HG02759 (cell line): ENCODE data around the gene CHRM1.

Experiments
- ATAC-seq: cut with Tn5 transposase; IDR thresholded peaks from one replicate; pipeline ENCODE4 v1.9.1; 2021; ENCODE audit warnings: mild to moderate bottlenecking, moderate library complexity; ENCODE audit not compliant: unreplicated experiment

Gene CHRM1

GRCh38 chr11:62905927-62906531 is 15.1 kb downstream of the CHRM1 start:
- no peak for ATAC-seq

GRCh38 chr11:62905296-62905695 is 15.9 kb downstream of the CHRM1 start:
- ATAC-seq, result no peak

GRCh38 chr11:62902932-62903331 is 18.2 kb downstream of the CHRM1 start:
- ATAC-seq, result no peak

- ATAC-seq, result no peak
Measured at GRCh38 chr11:62898027-62898426, 23.1 kb downstream of the CHRM1 start.

GRCh38 chr11:62897311-62897710 is 23.9 kb downstream of the CHRM1 start:
- ATAC-seq, result no peak

- ATAC-seq, result no peak
Measured at GRCh38 chr11:62896049-62896448, 25.1 kb downstream of the CHRM1 start.

GRCh38 chr11:62895501-62895900 is 25.7 kb downstream of the CHRM1 start:
- no peak for ATAC-seq

DNA sequence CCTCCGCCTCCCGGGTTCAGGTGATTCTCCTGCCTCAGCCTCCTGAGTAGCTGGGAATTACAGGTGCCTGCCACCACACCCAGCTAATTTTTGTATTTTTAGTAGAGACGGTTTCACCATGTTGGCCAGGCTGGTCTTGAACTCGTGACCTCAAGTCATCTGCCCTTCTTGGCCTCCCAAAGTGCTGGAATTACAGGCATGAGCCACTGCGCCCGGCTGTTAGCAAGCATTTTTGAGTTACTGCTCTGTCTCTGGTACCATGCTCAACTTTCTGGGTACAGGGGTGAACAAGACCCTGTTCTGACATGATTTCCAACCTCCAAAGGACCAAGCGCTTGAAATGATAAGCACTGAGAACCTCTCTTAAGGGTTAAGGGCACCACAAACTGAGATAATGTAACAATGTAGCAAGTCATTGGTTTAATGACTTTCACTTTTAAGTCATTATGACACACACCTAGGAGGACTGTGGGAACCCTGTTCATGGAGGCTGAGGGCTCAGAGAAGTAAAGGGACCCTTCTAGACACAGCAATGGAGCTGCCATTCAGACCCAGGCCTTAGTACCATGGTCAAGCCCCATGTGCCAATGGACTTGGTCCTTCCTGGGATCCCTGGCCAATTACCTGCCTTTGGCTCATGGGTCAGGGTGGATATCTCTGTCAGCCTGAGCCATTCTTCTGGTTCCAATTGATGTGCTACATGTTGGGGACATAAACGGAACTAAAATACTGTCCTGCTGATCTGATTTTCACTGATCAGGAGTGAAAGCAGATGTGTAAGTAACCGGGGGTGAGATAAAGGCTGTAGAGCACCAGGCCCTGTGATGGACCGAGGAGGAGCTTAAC is 28.9 kb downstream of the CHRM1 start:
- ATAC-seq, result no peak

DNA sequence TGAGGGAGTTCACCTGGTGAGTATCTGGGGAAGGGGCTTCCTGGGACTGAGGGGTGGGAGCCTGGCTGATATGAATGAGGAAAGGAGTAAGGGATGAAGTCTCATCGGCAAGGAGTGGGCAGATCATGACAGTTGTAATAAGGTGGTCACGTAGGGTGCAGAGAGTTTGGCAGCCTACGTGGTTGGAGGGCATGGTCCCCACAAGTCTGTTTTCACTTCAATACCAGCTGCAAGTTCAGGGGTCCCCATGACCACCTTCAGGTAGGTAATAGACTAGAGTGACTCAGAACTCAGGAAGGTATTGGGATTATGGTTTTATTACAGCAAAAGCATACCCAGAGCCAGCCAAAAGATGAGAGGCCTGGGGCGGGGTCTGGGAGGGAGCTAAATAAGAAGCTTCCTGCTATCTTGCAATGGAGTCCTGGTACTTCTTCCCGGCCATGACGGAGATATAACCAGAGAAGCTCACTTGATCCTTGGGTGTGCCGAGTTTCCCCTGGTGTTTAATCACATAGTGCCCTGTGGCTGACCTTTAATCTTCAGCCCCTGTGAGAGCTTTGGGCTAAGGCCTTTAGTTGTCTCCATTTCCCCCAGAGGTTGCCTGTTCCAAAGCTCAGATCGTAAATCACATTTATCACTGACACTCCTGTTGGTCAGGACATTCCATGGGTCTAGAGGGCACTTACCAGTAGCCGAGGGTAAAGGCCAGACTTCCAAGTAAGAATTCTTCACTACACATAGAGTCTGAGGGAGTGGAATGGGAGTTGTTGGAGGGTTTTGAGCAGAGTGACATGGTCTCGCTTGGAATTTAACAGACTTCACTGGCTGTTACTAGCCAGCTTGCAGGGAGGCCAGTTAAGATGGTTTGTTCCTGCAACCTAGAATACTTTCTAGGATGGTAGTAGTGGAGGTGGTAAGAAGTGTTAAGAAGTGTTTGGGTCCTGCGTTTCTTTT is 31.4 kb downstream of the CHRM1 start:
- no peak for ATAC-seq

DNA sequence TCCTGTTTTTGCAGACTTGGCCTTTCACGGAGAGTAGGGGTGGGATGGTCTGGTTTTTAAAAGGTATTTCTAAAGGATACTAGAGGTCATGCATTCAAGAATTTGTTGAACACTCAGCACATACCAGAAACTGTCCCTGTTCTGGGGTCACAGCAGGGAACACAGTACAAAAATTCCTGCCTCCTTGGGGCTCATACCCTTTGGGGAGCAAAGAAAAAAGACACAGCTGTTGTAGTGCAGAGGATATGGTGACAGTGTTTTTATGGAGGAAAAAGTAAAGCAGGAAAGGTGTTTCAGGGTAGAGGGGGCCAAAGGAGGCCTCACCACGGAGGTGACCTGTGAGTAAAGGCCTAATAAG is 32.1 kb downstream of the CHRM1 start:
- no peak for ATAC-seq

GRCh38 chr11:62888406-62888805 is 32.8 kb downstream of the CHRM1 start:
- ATAC-seq, result no peak

DNA sequence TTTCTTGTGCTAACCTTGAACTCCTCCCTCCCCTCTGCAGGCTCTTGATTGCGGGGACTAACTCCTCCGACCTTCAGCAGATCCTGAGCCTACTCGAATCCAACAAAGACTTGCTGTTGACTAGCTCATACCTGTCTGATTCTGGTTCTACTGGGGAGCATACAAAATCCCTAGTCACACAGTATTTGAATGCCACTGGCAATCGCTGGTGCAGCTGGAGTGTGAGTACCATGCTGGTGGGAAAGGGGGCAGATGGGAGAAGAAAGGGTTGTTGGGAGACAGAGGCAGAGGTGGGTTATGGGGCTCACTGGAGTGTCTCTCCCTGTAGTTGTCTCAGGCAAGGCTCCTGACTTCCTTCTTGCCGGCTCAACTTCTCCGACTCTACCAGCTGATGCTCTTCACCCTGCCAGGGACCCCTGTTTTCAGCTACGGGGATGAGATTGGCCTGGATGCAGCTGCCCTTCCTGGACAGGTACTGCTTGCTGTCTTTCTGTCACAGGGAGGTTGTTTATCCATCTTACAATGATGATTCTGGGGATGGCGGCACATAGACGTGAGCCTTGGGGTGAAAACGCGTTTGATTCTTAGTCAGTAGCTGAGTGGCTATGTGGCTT is 35.9 kb downstream of the CHRM1 start:
- ATAC-seq, result no peak

DNA sequence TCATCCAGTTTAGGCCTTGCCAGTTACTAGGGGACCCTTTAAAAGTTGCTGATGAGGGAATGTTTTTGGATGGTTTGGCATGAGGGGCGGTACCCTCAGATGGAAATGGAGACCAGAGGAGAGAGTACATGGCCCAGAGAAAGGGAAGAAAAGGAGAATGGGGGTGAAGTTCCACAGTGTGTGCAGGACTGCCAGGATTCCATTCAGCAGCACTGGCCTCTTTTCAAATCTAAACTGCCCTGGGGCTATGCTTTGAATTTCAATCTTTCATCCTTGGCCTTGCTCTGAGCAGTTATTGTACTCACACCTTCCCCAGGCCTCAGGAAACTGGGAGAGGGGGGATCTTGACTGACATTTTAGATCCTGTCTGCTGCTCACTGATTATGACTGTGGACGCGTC is 37.5 kb downstream of the CHRM1 start:
- ATAC-seq, result no peak

GRCh38 chr11:62882788-62883501 is 38.2 kb downstream of the CHRM1 start:
- no peak for ATAC-seq

DNA sequence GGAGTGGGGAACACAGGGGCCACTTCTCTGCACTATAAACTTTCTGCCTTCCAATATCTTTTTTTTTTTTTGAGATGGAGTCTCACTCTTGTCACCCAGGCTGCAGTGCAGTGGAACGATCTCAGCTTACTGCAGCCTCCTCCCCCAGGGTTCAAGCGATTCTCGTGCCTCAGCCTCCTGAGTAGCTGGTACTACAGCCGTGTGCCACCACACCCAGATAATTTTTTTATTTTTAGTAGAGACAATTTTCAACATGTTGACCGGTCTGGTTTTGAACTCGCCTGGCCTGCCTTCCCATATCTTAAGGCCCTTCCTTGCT is 38.8 kb downstream of the CHRM1 start:
- ATAC-seq, result no peak

DNA sequence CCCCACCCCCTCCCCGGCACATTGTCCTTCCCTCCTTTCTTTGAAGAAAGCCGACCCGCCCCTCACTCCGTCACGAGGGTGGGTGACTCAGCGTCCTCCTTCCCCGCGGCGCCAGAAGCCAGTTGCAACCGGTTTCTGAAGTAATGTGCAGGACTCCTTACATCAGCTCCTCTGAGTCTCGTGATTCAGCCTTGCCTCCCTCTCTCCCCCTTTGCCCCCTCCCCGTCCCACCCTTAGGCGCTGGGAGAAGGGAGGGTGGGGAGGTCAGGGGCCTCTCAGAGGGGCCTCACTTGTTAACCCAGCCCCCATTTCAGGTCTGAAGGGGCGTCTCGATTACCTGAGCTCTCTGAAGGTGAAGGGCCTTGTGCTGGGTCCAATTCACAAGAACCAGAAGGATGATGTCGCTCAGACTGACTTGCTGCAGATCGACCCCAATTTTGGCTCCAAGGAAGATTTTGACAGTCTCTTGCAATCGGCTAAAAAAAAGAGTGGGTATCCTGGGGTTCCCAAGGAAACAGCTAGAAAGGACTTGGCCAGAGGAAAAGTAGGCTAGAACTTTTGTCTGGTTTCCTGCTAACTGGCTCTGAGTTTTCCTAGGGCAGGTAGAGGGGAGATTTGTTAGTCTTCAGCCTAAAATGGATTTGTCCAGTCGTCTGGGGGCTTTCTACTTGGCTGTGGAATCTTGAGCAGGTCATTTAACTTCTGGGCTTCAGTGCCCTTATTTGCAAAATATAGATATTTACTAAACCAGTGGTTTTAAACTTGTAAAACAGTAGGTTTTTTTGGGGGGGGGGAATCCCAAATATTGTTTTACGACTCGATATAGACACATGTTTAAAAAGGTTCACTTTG is 39.4 kb downstream of the CHRM1 start:
- ATAC-seq, result peak; percentile 48

DNA sequence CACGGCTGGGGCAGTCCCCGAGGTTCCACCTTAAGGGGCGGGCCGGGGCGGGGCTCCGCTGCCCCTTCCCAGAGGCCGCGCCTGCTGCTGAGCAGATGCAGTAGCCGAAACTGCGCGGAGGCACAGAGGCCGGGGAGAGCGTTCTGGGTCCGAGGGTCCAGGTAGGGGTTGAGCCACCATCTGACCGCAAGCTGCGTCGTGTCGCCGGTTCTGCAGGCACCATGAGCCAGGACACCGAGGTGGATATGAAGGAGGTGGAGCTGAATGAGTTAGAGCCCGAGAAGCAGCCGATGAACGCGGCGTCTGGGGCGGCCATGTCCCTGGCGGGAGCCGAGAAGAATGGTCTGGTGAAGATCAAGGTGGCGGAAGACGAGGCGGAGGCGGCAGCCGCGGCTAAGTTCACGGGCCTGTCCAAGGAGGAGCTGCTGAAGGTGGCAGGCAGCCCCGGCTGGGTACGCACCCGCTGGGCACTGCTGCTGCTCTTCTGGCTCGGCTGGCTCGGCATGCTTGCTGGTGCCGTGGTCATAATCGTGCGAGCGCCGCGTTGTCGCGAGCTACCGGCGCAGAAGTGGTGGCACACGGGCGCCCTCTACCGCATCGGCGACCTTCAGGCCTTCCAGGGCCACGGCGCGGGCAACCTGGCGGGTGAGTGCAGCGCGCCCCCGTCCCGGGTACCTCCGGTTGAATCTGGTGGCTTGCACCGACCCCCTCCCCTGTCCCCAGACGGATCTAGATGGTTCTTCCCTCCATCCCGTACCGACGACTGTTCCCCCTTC is 40.2 kb downstream of the CHRM1 start, which contains the start of gene SLC3A2:
SLC3A2 (plus strand) TSS at position 94 of the 776 bp plus-strand sequence; CDS start at position 222, 128 bp downstream.
- ATAC-seq, result peak; percentile 78

- peak; percentile 23 for ATAC-seq
Measured at GRCh38 chr11:62880231-62880802, 40.8 kb downstream of the CHRM1 start.
